Neural progenitor cell (in vitro differentiated cells): Measurements from ENCODE around the gene AGR2.

Source experiments
- CTCF ChIP-seq: fragments of 200-600 bp; sonication (generic); IDR thresholded peaks from 2 replicates; pipeline ENCODE4 v1.5.1; 2017; ENCODE audit warnings: antibody characterized with exemption, mild to moderate bottlenecking
- EZH2 ChIP-seq: fragments of 200-600 bp; sonication (generic); IDR thresholded peaks from 2 replicates; pipeline ENCODE4 v1.6.1; 2017; ENCODE audit warnings: antibody characterized with exemption, mild to moderate bottlenecking, moderate library complexity
- EZH2phosphoT487 ChIP-seq: fragments of 200-600 bp; sonication (generic); IDR thresholded peaks from 2 replicates; pipeline ENCODE4 v1.6.1; 2017; ENCODE audit warnings: antibody characterized with exemption

DNA sequence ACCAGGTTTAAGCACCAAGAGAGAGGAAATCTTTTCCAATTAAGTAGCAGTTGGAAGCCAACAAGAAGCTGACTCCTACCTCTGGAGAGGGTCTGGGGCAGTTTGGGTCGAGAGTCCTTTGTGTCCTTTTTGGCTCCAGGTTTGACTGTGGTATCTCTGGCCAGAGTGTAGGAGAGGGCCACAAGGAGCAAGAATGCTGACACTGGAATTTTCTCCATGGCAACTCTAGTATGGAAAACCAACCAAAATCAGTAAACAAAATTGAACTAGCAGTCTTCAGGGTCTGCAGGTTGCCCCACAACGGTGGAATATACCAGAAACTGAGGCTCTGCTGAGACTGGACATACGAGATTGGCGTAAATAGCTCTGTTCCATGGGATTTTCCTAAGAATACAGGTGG, 3.2 kb downstream of the AGR2 start:
- TF ChIP-seq CTCF (no peak), EZH2phosphoT487 (no peak), EZH2 (no peak)
